ENCODE data around the gene GAS5.

Gene GAS5

GRCh38 chr1:173823781-173824314, 43.9 kb downstream of the GAS5 start:
- DNase-seq = no peak

- no peak for DNase-seq
These were observed 46.1 kb downstream of the GAS5 start for GRCh38 chr1:173821680-173822079.

- DNase-seq = no peak
These were observed 49.3 kb downstream of the GAS5 start for GRCh38 chr1:173818459-173818858.

All from NCI-H510A treated with DMSO at 0.1 percent for 48 hours (cell line).